Sigmoid colon (tissue), 7 donors: ENCODE measurements around the gene NNMT. TPM values are rescaled to one million over a fixed set of nuclear protein-coding genes. Genes with fewer than 3 reads are reported as not detected.

ENCODE experiments used
- DNase-seq: peaks from one replicate; pipeline ENCODE4 v3.0.0-alpha.2; 2019
- H3K27ac ChIP-seq, 4 donors: fragments of 200-600 bp; sonication (generic); one replicate each; pipeline ENCODE4 v1.5.1; 2016 to 2019; ENCODE audit warnings: mild to moderate bottlenecking in 1 of 4
- H3K27me3 ChIP-seq, 3 donors: fragments of 200-600 bp; sonication (generic); one replicate each; pipeline ENCODE4 v1.5.1; 2019; ENCODE audit warnings: mild to moderate bottlenecking in 1 of 3
- H3K36me3 ChIP-seq, 4 donors: fragments of 200-600 bp; sonication (generic); one replicate each; pipeline ENCODE4 v1.5.1; 2016 to 2019
- H3K4me1 ChIP-seq, 4 donors: fragments of 200-600 bp; sonication (generic); one replicate each; pipeline ENCODE4 v1.5.1; 2017 to 2019
- H3K4me3 ChIP-seq, 4 donors: fragments of 200-600 bp; sonication (generic); one replicate each; pipeline ENCODE4 v1.5.1; 2017 to 2019; ENCODE audit warnings: mild to moderate bottlenecking in 2 of 4, moderate library complexity in 1 of 4
- H3K9me3 ChIP-seq, 4 donors: fragments of 200-600 bp in 3 of 4; sonication (generic) in 3 of 4; one replicate each; pipeline versions ENCODE4 v1.5.1 to v1.6.1; 2013 to 2019
- EP300 ChIP-seq, 4 donors: sonication (generic); formaldehyde crosslinking; IDR thresholded peaks; one replicate each; pipeline ENCODE4 v1.6.1; 2017; ENCODE audit warnings: antibody characterized with exemption in 4 of 4
- POLR2A ChIP-seq, 2 donors: fragments of 450-650 bp; IDR thresholded peaks; one replicate each; pipeline ENCODE4 v1.6.1; 2016; ENCODE audit warnings: antibody characterized with exemption in 2 of 2, mild to moderate bottlenecking in 2 of 2, moderate library complexity in 2 of 2
- POLR2AphosphoS5 ChIP-seq, 4 donors: sonication (generic); formaldehyde crosslinking; IDR thresholded peaks; one replicate each; pipeline ENCODE4 v1.6.1; 2017; ENCODE audit warnings: antibody characterized with exemption in 4 of 4
- WGBS, 2 donors: extraction: QIAGEN DNeasy Blood & Tissue Kit; methylation state at CpG; one replicate each; pipeline ENCODE4 v1.1.7; 2013; 5-methylcytosine and 5-hydroxymethylcytosine counted together
- intact Hi-C: fragments of 100-400 bp; cut with DNase I; formaldehyde crosslinking; loops from one replicate; pipeline ENCODE4 v1.15.1; 2023
- polyA plus RNA-seq, 3 donors: library from polyadenylated mRNA; stranded (reverse); fragments of 200-250 nt; gene quantifications; one replicate each; pipeline ENCODE4 v1.2.3, GENCODE V29; 2013
- total RNA-seq, 4 donors: library from RNA; depleted of rRNA; stranded (reverse); fragments of >200 nt; gene quantifications; one replicate each; pipeline ENCODE4 v1.1.0, GENCODE V29; 2016
- TF ChIP-seq, protein P1 (sequence below), 4 experiments: fragments of 450-650 bp in 3 of 4; fragments of 200-600 bp in 1 of 4; IDR thresholded peaks; one replicate each; pipeline ENCODE4 v1.5.1; 2016 to 2019; ENCODE audit warnings: antibody characterized with exemption in 4 of 4, mild to moderate bottlenecking in 3 of 4, moderate library complexity in 2 of 4
- donor health status: healthy with polysubstance abuse.
- donor health status: Bipolar disorder and iron deficiency.
- donor health status: healthy.

The NNMT gene
- total and polyA plus RNA-seq, 7 donors = 28.0 to 960 (median 208) TPM

DNA sequence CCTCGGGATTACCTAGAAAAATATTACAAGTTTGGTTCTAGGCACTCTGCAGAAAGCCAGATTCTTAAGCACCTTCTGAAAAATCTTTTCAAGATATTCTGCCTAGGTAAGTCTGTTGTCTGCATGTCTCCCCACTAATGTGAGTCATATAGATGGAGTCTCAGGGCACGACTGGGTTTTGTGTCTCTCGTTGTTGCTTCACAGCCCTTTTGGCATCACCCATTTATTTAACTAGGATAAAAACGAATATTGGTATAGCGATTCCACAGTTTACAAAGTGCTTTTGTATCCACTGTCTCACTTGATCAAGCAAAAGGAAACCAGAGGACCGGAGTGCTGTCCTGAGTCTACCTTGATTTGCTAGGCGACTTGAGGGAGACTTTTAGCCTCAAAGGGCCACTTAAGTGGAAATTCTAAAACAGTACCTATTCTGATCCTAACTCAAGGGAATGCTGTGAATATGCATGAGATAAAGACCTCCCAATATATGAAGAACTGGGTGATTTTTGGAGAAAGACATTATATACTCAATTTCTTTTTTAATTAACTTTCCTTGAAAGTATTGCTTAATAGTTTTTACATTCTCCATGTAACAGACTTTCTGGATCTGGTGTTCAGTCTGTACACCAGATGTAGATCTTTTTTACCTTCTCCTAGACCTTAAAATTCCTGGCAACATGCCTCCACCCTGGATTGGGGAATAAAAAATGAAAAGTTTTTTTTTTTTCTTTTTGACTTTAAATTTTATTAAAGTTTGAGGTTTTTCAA, 590 bp downstream of the NNMT start:
- H3K4me1 ChIP-seq = peaks cover 0 to 56% (median 50%) of the 10 kb centered on the region in 4 donors
- peak overlapping the region; percentile 24 to 43 (median 40) for H3K4me3 ChIP-seq
- no peaks in the 10 kb centered on the region for H3K27me3 ChIP-seq
- DNase-seq = no peak
- TF ChIP-seq, protein P1, sequence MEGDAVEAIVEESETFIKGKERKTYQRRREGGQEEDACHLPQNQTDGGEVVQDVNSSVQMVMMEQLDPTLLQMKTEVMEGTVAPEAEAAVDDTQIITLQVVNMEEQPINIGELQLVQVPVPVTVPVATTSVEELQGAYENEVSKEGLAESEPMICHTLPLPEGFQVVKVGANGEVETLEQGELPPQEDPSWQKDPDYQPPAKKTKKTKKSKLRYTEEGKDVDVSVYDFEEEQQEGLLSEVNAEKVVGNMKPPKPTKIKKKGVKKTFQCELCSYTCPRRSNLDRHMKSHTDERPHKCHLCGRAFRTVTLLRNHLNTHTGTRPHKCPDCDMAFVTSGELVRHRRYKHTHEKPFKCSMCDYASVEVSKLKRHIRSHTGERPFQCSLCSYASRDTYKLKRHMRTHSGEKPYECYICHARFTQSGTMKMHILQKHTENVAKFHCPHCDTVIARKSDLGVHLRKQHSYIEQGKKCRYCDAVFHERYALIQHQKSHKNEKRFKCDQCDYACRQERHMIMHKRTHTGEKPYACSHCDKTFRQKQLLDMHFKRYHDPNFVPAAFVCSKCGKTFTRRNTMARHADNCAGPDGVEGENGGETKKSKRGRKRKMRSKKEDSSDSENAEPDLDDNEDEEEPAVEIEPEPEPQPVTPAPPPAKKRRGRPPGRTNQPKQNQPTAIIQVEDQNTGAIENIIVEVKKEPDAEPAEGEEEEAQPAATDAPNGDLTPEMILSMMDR (IDR thresholded peaks at IDR 0.05) = no peak
- TF ChIP-seq EP300 (IDR thresholded peaks at IDR 0.05) (no peak), POLR2A (IDR thresholded peaks at IDR 0.05) (no peak), POLR2AphosphoS5 (IDR thresholded peaks at IDR 0.05) (no peak)
- peaks cover 0 to 7% (median 0%) of the 10 kb centered on the region in 4 donors for H3K9me3 ChIP-seq
- H3K36me3 ChIP-seq = peaks cover 0 to 26% (median 0%) of the 10 kb centered on the region in 4 donors
- WGBS, 2 donors = 75 to 80% methylated on average over 7 of the region's 7 CpGs
- intact Hi-C loops = loop anchor here (5.0 kb wide), 1 partner anchor 106 kb away; the partner anchor contains the start of genes C11orf71 and RBM7
- H3K27ac ChIP-seq = peak overlapping the region; percentile 81 to 96 (median 86)

DNA sequence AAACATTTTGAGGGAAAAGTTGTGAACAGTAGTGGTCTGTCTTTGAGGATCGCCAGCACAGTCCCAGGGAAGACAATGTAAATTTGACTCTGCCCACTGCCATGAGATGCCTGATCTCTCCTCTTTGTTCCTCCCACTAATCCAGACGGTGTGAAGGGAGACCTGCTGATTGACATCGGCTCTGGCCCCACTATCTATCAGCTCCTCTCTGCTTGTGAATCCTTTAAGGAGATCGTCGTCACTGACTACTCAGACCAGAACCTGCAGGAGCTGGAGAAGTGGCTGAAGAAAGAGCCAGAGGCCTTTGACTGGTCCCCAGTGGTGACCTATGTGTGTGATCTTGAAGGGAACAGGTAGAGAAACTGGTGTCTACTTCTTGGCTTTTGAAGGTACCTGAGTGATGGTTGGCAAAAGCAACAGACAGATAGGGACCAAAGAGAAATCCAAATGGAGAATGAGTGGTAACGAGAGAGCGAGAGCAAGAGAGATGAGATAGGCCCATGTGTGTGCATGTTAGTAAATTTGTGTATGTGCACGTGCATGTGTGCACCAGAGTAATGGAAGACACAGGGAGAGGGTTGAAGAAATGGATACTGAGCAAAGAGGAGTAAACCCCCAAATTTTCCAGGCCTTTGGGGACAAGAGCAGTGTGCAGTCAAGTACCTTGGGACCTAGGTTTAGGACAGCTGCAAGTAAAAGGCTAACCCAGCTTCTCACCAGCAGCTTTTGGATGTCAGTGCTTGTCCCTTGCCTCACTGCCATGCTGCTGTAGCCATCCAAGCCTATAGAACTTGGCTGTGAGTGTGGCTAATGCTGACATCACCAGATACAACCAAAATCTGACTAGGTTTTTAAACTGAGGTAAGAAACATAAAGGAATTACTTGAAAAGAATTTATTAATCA, 1.9 kb downstream of the NNMT start:
- 87 to 91% methylated on average over 8 of the region's 8 CpGs for WGBS, 2 donors
- Histone ChIP-seq H3K4me3 (peak overlapping the region; percentile 24 to 43 (median 40)), H3K27ac (peak overlapping the region; percentile 81 to 96 (median 86)), H3K27me3 (no peaks in the 10 kb centered on the region), H3K4me1 (peaks cover 0 to 45% (median 37%) of the 10 kb centered on the region in 4 donors), H3K36me3 (peaks cover 0 to 30% (median 0%) of the 10 kb centered on the region in 4 donors), H3K9me3 (peaks cover 0 to 8% (median 0%) of the 10 kb centered on the region in 4 donors)
- no peak for DNase-seq
- intact Hi-C loops = loop anchor here (5.0 kb wide), 1 partner anchor 104 kb away; the partner anchor contains the start of genes C11orf71 and RBM7
- TF ChIP-seq EP300 (IDR thresholded peaks at IDR 0.05) (no peak), POLR2AphosphoS5 (IDR thresholded peaks at IDR 0.05) (no peak), POLR2A (IDR thresholded peaks at IDR 0.05) (no peak)
- TF ChIP-seq, protein P1 (IDR thresholded peaks at IDR 0.05) = no peak

DNA sequence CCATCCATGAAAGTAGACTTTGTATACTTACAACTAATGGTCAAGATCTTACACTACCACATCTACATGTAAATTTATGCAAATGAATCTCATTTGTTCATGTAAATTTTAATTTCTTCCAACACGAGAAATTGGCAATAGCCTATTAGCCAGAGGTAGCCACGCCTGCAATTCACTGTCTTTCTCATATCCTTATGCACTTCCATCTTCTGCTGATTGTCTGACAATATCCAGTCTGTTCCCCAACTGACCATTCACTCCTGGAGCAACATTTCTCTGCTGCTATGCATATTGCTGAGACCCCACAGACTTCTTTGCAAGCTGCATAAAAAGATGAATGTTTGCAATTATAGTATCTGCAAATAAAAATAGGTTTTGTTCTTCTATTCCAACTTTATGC, 2.5 kb downstream of the NNMT start:
- no peaks in the 10 kb centered on the region for H3K27me3 ChIP-seq
- H3K36me3 ChIP-seq = peaks cover 0 to 30% (median 0%) of the 10 kb centered on the region in 4 donors
- H3K4me1 ChIP-seq = peaks cover 0 to 46% (median 32%) of the 10 kb centered on the region in 4 donors
- H3K4me3 ChIP-seq = peak overlapping the region; percentile 24 to 43 (median 40)
- WGBS, 2 donors = 69 to 81% methylated on average over 2 of the region's 2 CpGs
- H3K9me3 ChIP-seq = peaks cover 0 to 8% (median 0%) of the 10 kb centered on the region in 4 donors
- peak overlapping the region in 2 of 4 donors; percentile 85 to 96 for H3K27ac ChIP-seq
- DNase-seq = no peak
- intact Hi-C loops = loop anchor here (5.0 kb wide), 1 partner anchor 104 kb away; the partner anchor contains the start of genes C11orf71 and RBM7
- TF ChIP-seq EP300 (IDR thresholded peaks at IDR 0.05) (no peak), POLR2A (IDR thresholded peaks at IDR 0.05) (no peak), POLR2AphosphoS5 (IDR thresholded peaks at IDR 0.05) (no peak)
- TF ChIP-seq, protein P1 (IDR thresholded peaks at IDR 0.05) = no peak

DNA sequence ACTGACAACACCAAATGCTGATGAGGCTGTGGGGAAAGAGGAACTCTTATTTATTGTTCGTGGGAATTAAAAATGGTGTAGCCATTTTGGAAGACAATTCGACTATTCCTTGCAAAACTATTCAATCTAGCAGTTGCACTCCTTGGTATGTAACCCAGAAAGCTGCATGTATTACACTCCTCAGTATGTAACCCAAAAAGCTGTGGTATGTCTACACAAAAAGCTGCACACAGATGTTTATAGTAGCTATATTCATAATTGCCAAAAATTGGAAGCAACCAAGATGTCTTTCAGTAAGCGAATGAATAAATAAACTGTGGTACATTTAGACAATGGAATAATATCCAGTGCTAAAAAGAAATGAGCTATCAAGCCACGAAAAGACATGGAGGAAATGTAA, 4.9 kb downstream of the NNMT start:
- Histone ChIP-seq H3K27me3 (no peaks in the 10 kb centered on the region), H3K27ac (no peak overlapping the region), H3K4me1 (peaks cover 0 to 25% (median 10%) of the 10 kb centered on the region in 4 donors), H3K4me3 (peak overlapping the region in 2 of 4 donors; percentile 43), H3K9me3 (peaks cover 0 to 8% (median 0%) of the 10 kb centered on the region in 4 donors), H3K36me3 (peaks cover 0 to 30% (median 0%) of the 10 kb centered on the region in 4 donors)
- no peak for DNase-seq
- intact Hi-C loops = no loop called here
- TF ChIP-seq, protein P1 (IDR thresholded peaks at IDR 0.05) = no peak
- TF ChIP-seq POLR2AphosphoS5 (IDR thresholded peaks at IDR 0.05) = no peak
- WGBS, 2 donors = 92 to 94% methylated on average over 4 of the region's 4 CpGs
